ENCODE measurements around the gene HOXA5. TPM values are rescaled to one million over a fixed set of nuclear protein-coding genes. Genes with fewer than 3 reads are reported as not detected.

The HOXA5 gene
- total RNA-seq, 1 donor = 10.8 TPM

GRCh38 chr7:27106181-27106900, 37.1 kb downstream of the HOXA5 start:
- no peak overlapping the region for H3K4me3 ChIP-seq (ENCODE audit: low read depth, low read length)
- TF ChIP-seq CTCF (IDR thresholded peaks at IDR 0.05; ENCODE audit: insufficient read depth, low read depth, low read length) = no peak
- no peak for DNase-seq (ENCODE audit: low read depth)

GRCh38 chr7:27105301-27106031, 38.0 kb downstream of the HOXA5 start:
- H3K4me3 ChIP-seq (ENCODE audit: low read depth, low read length) = no peak overlapping the region
- TF ChIP-seq CTCF (IDR thresholded peaks at IDR 0.05; ENCODE audit: insufficient read depth, low read depth, low read length) = no peak
- no peak for DNase-seq (ENCODE audit: low read depth)

- no peak for DNase-seq (ENCODE audit: low read depth)
- no peak overlapping the region for H3K4me3 ChIP-seq (ENCODE audit: low read depth, low read length)
Measured at GRCh38 chr7:27104341-27105058, 39.0 kb downstream of the HOXA5 start.

GRCh38 chr7:27103489-27104226, 39.8 kb downstream of the HOXA5 start:
- no peak for TF ChIP-seq CTCF (IDR thresholded peaks at IDR 0.05; ENCODE audit: insufficient read depth, low read depth, low read length)
- no peak overlapping the region for H3K4me3 ChIP-seq (ENCODE audit: low read depth, low read length)
- no peak for DNase-seq (ENCODE audit: low read depth)

More at GRCh38 chr7:27104341-27105058, 39.0 kb downstream of the HOXA5 start:
- TF ChIP-seq CTCF (IDR thresholded peaks at IDR 0.05; ENCODE audit: insufficient read depth, low read depth, low read length) = no peak

GRCh38 chr7:27102581-27103442, 40.7 kb downstream of the HOXA5 start, which contains the start of gene HOXA2:
TSS of gene HOXA2 (minus strand) at chr7:27102683. CDS start at chr7:27102500, 183 bp downstream.
- TF ChIP-seq CTCF (IDR thresholded peaks at IDR 0.05; ENCODE audit: insufficient read depth, low read depth, low read length) = no peak
- no peak within 1 kb of the TSS for H3K4me3 ChIP-seq (ENCODE audit: low read depth, low read length)

More at GRCh38 chr7:27102581-27103442, 40.7 kb downstream of the HOXA5 start, which contains the start of gene HOXA2:
- no peak for DNase-seq (ENCODE audit: low read depth)

Measured in fibroblast of villous mesenchyme (primary cell).